ENCODE results near the gene TBC1D10A. TPM values are rescaled to one million over a fixed set of nuclear protein-coding genes. Genes with fewer than 3 reads are reported as not detected.

The TBC1D10A gene
- total and polyA plus RNA-seq, 2 donors (not counting 1 experiment from before 2014, with no cell fraction given), result 10.8 to 11.7 TPM

DNA sequence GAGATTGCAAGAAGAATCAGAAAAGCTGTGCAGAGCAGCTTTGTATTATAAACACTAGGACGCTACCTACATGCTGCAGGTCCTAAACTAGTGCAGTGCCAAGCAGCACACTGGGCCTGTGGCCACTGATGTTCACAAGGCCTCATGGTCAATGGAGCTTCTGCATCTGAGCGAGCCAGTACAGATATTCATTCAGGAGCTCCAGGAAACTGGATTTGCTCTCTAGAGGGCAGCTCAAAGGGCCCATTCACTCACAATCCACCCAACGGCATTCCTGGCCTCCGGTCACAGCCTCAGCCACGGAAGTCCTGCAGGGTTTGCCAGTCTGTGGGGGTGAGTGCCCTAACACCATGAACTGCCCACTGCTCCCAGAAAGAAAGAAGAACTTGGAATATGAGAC is 5.8 kb upstream of the TBC1D10A start:
- no peak for DNase-seq (ENCODE audit: low read depth in 2 of 2)
- no peaks in the 10 kb centered on the region for H3K27me3 ChIP-seq (ENCODE audit: control insufficient read depth, insufficient read depth, low read length)
- no peak overlapping the region for H3K4me2 ChIP-seq (ENCODE audit: extremely low read depth, insufficient read depth, low read length)
- no peak overlapping the region for H3K27ac ChIP-seq (ENCODE audit: insufficient read depth, low read length)
- H3K4me3 ChIP-seq (replicated peaks in 1 of 4; ENCODE audit: control extremely low read depth in 1 of 4, insufficient read depth in 1 of 4, low read depth in 3 of 4, low read length in 4 of 4), result no peak overlapping the region
- peaks cover 32% of the 10 kb centered on the region for H3K36me3 ChIP-seq (ENCODE audit: control insufficient read depth, insufficient read depth, low read length)
- no peaks in the 10 kb centered on the region for H4K20me1 ChIP-seq (ENCODE audit: control insufficient read depth, extremely low read depth, insufficient read depth, low read length)
- no peaks in the 10 kb centered on the region for H3K79me2 ChIP-seq (ENCODE audit: control insufficient read depth, insufficient read depth, low read length)
- no peak for TF ChIP-seq EZH2 (IDR thresholded peaks at IDR 0.05; ENCODE audit: low read length, missing control alignments)
- no peak for TF ChIP-seq CTCF (conservative IDR thresholded peaks at IDR 0.05 in 1 of 2, IDR thresholded peaks at IDR 0.05 in 1 of 2; ENCODE audit: low read depth in 1 of 2, low read length in 2 of 2)
- no peaks in the 10 kb centered on the region for H3K9me3 ChIP-seq (ENCODE audit: control insufficient read depth, insufficient read depth, low read depth, low read length)
- no peak overlapping the region for H2AFZ ChIP-seq (ENCODE audit: low read length)
- no peak overlapping the region for H3K9ac ChIP-seq (ENCODE audit: insufficient read depth, low read length)
- H3K4me1 ChIP-seq (ENCODE audit: control insufficient read depth, extremely low read depth, insufficient read depth, low read length), result no peaks in the 10 kb centered on the region

- Histone ChIP-seq H3K4me3 (replicated peaks in 1 of 4; ENCODE audit: control extremely low read depth in 1 of 4, insufficient read depth in 1 of 4, low read depth in 3 of 4, low read length in 4 of 4) (no peak overlapping the region), H3K9me3 (ENCODE audit: control insufficient read depth, insufficient read depth, low read depth, low read length) (no peaks in the 10 kb centered on the region), H3K27me3 (ENCODE audit: control insufficient read depth, insufficient read depth, low read length) (no peaks in the 10 kb centered on the region), H3K79me2 (ENCODE audit: control insufficient read depth, insufficient read depth, low read length) (peaks cover 6% of the 10 kb centered on the region), H3K36me3 (ENCODE audit: control insufficient read depth, insufficient read depth, low read length) (peaks cover 1% of the 10 kb centered on the region), H2AFZ (ENCODE audit: low read length) (no peak overlapping the region), H3K4me2 (ENCODE audit: extremely low read depth, insufficient read depth, low read length) (no peak overlapping the region), H3K9ac (ENCODE audit: insufficient read depth, low read length) (no peak overlapping the region), H4K20me1 (ENCODE audit: control insufficient read depth, extremely low read depth, insufficient read depth, low read length) (no peaks in the 10 kb centered on the region), H3K27ac (ENCODE audit: insufficient read depth, low read length) (no peak overlapping the region), H3K4me1 (ENCODE audit: control insufficient read depth, extremely low read depth, insufficient read depth, low read length) (peaks cover 12% of the 10 kb centered on the region)
- DNase-seq (ENCODE audit: low read depth in 2 of 2), result peak in 1 of 2 donors; percentile 39
- TF ChIP-seq CTCF (conservative IDR thresholded peaks at IDR 0.05 in 1 of 2, IDR thresholded peaks at IDR 0.05 in 1 of 2; ENCODE audit: low read depth in 1 of 2, low read length in 2 of 2) (no peak), EZH2 (IDR thresholded peaks at IDR 0.05; ENCODE audit: low read length, missing control alignments) (no peak)
Observed at GRCh38 chr22:30328466-30329049, 1.8 kb upstream of the TBC1D10A start.

- H4K20me1 ChIP-seq (ENCODE audit: control insufficient read depth, extremely low read depth, insufficient read depth, low read length), result peaks cover 2% of the 10 kb centered on the region
- H3K9me3 ChIP-seq (ENCODE audit: control insufficient read depth, insufficient read depth, low read depth, low read length), result no peaks in the 10 kb centered on the region
- TF ChIP-seq CTCF (conservative IDR thresholded peaks at IDR 0.05 in 1 of 2, IDR thresholded peaks at IDR 0.05 in 1 of 2; ENCODE audit: low read depth in 1 of 2, low read length in 2 of 2), result no peak
- no peak for TF ChIP-seq EZH2 (IDR thresholded peaks at IDR 0.05; ENCODE audit: low read length, missing control alignments)
- peaks cover 1% of the 10 kb centered on the region for H3K36me3 ChIP-seq (ENCODE audit: control insufficient read depth, insufficient read depth, low read length)
- no peaks in the 10 kb centered on the region for H3K27me3 ChIP-seq (ENCODE audit: control insufficient read depth, insufficient read depth, low read length)
- H3K4me3 ChIP-seq (replicated peaks in 1 of 4; ENCODE audit: control extremely low read depth in 1 of 4, insufficient read depth in 1 of 4, low read depth in 3 of 4, low read length in 4 of 4), result no peak overlapping the region
- DNase-seq (ENCODE audit: low read depth in 2 of 2), result no peak
- no peak overlapping the region for H3K9ac ChIP-seq (ENCODE audit: insufficient read depth, low read length)
- H3K4me1 ChIP-seq (ENCODE audit: control insufficient read depth, extremely low read depth, insufficient read depth, low read length), result peaks cover 12% of the 10 kb centered on the region
- H3K4me2 ChIP-seq (ENCODE audit: extremely low read depth, insufficient read depth, low read length), result no peak overlapping the region
- no peak overlapping the region for H3K27ac ChIP-seq (ENCODE audit: insufficient read depth, low read length)
- H2AFZ ChIP-seq (ENCODE audit: low read length), result no peak overlapping the region
- H3K79me2 ChIP-seq (ENCODE audit: control insufficient read depth, insufficient read depth, low read length), result peaks cover 10% of the 10 kb centered on the region
Observed at GRCh38 chr22:30327864-30328345, 1.2 kb upstream of the TBC1D10A start.
